Fibroblast of peridontal ligament (primary cell): ENCODE data around the gene NECTIN2.
"Not testable (repeated sequence)": the region's sequence is repeated elsewhere in the genome, so short reads cannot be mapped to it uniquely, and the experiment has no call there.

Source experiments
- DNase-seq: peaks from one replicate; pipeline ENCODE4 v3.0.0-alpha.2; 2010; ENCODE audit errors: extremely low read depth

The NECTIN2 gene

GRCh38 chr19:44908074-44908835, 62.2 kb downstream of the NECTIN2 start:
- no peak for DNase-seq

- no peak for DNase-seq
Measured at GRCh38 chr19:44908836-44909261, 62.8 kb downstream of the NECTIN2 start.

GRCh38 chr19:44909775-44910174, 63.7 kb downstream of the NECTIN2 start:
- DNase-seq, result no peak

GRCh38 chr19:44911896-44912295, 65.8 kb downstream of the NECTIN2 start:
- not testable (repeated sequence) for DNase-seq

- DNase-seq, result no peak
Measured at GRCh38 chr19:44912854-44913253, 66.8 kb downstream of the NECTIN2 start.

GRCh38 chr19:44913512-44914432, 67.7 kb downstream of the NECTIN2 start:
- DNase-seq, result not testable (repeated sequence)

- peak; percentile 77 for DNase-seq
Measured at GRCh38 chr19:44914433-44915206, 68.5 kb downstream of the NECTIN2 start, which contains the start of gene APOC1. Gene APOC1, plus strand, starts transcription at chr19:44914608. Its CDS starts 284 bp downstream, at chr19:44914892.

- DNase-seq, result no peak
Measured at GRCh38 chr19:44924243-44924725, 78.2 kb downstream of the NECTIN2 start.

- DNase-seq, result peak; percentile 70
Measured at GRCh38 chr19:44925114-44925891, 79.2 kb downstream of the NECTIN2 start.

GRCh38 chr19:44926245-44927077, 80.4 kb downstream of the NECTIN2 start:
- not testable (repeated sequence) for DNase-seq

GRCh38 chr19:44927746-44928145, 81.6 kb downstream of the NECTIN2 start:
- peak; percentile 89 for DNase-seq

GRCh38 chr19:44930088-44930487, 84.0 kb downstream of the NECTIN2 start:
- DNase-seq, result no peak

GRCh38 chr19:44931541-44931940, 85.4 kb downstream of the NECTIN2 start:
- no peak for DNase-seq
